GM18858 (cell line): ENCODE results near the gene RAD51B.

ENCODE experiments used
- ATAC-seq: cut with Tn5 transposase; IDR thresholded peaks from one replicate; pipeline ENCODE4 v1.9.1; 2021; ENCODE audit not compliant: unreplicated experiment

RAD51B gene

DNA sequence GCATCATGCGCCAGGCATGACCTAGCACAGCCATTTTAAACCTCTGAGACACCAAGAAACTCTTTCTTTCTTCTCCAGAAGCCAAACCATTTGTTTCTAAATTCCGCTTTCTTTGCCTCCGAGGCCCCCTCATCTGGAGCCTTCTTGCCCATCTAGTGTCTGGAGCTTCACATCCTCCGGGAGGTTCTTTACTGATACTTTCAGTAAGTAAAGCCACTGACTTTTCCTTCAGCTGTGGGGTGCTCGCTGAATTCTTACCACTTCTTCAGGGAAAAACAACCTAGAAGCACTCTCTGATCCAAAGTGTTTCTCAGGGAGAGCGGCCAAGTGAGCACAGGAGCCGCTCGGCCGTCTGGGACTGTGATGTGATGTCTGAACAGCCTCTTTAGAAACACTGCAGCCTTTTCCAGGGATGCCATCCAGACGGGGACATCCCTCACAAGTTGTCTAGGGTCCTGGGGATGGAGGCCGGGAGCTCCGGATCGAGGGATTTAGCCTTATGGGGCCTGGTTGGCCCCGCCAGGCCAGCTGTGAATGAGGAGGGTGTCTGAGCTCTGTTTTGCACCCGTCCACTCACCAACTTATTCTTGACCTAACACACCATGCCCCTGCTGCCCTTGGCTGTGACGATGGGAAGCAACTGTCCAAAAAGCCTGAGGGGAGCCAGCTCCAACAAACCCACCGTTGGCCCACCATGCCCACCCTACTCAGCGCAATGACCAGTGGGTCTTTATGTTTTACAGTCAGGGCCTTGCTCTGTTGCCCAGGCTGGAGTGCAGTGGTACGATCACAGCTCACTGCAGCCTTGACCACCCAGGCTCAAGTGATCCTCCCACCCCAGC, 812.7 kb downstream of the RAD51B start:
- no peak for ATAC-seq

DNA sequence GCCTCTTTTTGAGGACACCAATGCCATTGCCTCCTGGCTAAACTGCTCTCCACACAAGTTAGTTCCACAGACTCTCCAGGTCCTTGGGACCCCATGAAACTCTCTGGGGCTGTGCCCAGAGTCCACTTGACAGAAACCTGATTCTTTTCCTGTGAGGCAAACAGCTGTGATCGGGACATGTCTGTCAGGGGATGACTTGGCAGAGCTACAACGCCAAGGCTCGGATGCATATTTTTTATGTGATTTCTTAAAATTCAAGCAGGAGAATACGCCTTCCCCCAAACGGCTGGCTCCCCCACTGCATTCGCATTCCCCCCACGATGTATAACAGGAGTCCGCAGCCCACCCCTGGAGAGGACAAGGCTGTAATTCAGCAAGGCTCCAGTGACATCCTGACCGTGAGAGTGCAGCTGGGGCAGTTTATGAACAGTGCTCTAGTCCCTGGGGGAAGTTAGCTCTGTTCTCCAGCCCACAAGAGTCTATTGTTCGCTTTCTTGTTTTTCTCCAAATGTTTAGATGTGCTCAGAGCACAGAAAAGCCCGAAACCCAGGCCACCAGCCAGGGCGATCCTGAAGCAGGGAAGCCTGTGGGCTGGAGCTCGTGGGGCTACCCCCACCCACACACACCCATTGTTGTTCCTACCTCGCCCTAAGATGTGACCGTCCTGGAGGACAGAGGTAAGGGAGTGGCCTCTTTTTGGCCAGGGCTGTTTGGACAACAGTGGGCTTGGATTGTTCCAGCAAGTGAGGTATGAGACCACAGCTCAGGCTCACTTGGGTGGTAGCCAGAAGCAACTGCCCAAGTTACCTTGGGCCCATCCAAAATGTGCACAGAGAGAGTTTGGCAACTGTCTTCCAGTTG, 813.8 kb downstream of the RAD51B start:
- ATAC-seq: no peak

DNA sequence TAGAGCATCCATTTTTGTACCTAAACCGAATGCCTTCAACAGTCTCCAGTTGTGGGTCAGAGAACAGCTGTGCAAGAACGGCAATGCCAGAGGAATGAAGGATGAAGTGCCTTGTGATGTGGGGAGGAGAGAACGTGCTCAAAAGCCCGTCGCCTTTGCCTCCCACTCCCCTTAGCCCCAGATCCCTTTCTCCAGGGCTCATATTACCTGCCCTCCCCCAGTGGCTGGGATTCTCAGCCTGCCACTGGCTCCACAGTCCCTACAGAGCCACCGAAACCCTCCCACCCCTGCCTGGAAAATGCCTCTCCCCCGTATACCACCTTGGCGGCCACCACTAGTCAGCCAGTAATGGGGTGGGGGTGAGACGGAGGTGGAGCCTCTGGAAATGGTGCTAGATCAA, 814.8 kb downstream of the RAD51B start:
- ATAC-seq: no peak

DNA sequence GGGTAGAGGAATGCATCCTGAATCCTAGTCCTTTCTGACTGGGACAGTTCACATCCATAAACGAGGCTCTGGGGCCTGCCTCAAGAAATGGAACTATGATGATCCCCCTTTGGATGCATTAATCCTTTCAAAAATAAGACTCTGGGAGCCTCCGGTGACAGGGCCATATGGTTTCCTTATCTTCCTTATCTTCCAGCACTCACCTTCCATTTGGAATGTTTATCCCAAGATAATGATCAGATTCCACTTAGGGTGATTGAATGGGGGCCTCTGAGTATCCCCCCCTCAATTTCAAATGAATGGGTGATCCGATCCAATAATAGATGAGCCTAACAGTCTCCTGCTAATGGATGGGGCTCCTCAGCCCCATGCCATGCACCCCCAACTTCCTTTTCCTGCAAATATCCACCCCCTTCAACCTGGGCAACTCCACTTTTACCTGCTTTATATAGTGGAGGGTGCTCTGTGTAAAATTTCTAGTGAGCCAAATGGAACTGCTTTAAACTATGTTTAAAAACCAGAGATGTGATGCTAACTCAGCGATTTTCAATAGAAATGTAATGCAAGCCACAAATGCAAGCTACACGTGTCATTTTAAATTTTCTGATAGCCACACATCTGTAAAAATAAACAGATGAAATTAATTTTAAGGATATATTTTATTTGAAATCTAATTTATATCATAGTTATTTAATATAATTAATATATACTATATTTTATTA, 815.5 kb downstream of the RAD51B start:
- no peak for ATAC-seq

DNA sequence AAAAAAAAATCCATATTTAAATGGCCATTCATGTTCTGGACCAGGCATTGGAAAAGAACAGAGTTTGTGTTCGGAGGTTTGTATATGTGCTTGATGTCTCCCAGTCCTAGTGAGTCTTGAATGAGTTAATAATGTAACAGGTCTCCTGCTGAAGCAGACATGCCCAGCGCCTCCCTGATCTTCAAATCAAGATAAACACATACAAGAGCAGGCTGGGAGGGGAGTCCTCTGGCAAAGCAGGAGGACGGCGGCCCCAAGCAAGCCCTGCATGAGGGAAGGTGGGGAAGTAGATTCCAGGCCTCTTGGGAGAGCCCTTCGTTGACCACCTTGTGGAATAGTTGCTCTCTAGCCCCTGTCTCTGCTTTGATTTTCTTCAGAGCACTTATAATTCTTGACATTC, 817.0 kb downstream of the RAD51B start:
- no peak for ATAC-seq

DNA sequence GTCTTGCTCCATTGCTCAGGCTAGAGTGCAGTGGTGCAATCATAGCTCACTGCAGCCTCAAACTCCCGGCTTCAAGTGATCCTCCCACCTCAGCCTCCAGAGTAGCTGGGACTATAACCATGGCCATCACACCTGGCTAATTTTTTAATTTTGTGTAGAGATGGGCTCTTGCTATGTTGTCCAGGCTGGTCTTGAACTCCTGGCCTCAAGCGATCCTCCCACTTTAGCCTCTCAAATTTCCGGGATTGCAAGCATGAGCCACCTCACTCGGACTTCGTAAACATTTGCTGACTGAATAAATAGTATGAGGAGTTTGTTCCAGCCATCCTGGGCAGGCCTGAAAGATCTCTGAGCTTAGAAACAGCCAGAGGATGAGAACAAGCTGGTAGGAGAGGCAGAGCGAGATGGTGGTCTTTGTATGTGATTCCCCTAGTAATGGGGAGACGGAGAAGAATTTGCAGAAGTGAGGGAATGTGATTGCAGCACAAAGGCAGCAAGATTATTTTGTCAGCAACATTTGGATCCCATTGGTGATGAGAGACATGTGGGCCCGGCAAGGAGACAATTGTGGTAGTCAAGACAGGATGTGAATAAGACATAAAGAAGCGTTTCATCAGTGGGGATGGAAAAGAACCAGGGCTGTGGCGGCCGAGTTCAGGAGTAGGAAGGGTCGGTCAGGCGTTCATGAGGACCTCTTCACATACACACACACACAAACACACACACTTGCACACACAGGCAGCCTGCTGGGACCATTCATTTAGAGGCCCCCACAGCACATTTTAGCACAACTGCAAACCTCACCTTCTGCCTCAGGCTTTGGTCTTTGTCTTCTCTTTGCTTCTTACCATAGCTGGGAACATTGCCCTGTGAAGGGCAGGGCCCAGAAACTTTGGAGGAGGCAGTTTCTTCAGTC, 817.8 kb downstream of the RAD51B start:
- no peak for ATAC-seq

DNA sequence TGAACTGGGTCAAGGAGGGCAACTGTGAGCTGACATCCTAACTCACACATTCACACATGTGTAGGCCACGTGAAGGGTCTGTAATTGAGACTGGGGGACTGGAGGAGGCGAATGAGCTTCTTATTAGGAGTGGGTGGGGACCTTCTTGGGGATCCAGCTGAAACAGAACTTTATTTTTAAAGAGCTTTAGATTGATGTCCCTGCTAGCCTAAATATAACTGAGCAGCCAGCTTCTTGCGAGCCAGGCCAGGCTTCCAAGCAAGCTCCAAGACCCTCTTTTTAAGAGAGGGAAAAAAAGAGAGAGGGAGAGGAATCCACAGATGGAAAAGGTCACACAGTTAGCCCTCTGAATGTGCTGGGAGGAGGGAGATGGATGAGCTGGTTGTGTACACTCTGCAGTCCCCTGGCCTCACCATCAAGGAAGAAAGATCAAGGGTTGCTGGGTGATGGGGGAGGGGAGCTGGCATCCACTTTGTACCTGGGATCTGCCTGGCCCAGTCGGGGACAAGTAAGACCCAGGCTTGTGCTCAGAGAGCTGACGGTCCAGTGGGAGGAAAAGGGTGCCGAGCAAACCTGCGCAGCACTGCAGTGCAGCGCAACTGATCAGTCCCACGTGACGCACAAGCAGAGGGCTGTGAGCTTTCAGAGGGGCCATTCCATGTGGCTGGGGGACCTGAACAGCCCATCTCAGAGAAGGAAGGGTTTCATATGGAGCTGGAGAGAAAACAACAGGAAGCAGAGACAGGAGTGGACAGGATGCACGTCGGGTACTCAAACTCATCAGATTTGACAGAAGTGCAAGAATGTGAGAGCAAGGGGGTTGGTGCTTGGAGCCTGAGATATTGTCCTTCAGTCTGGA, 818.8 kb downstream of the RAD51B start:
- no peak for ATAC-seq

DNA sequence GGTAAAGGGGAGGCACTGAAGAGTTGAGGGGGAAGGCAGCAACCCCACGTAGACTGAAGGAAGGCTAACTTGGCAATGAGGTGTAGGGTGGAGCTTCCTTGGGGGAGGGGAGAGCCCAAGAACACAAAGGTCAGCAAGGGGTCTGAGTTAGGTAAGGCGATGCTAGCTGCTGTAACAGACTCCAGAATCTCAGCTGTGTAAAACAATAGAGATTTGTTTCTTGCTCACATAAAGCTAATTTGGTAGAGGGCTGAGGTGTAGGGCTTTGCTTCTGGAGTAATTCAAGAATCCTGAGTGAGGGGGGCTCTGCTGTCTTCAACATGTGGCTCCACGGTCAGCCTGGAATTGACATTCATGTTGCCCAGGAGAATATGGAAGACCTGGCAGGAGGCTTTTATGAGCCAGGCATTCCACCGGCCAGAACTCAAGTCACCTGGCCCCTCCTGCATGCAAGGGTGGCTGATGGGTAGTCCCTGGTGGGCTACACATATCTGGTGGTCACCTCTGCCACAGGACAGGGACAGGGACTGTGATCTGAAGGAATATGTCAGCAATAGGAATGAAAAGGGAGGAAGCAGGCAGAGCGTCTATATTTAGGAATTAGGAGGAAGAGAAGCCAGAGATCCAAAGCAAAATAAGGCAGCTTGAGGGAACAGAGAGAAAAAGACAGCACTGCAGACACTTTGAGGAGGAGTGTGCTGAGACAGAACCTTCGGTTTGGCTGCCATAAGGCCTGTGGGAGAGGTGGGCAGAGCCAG, 819.6 kb downstream of the RAD51B start:
- ATAC-seq: no peak

DNA sequence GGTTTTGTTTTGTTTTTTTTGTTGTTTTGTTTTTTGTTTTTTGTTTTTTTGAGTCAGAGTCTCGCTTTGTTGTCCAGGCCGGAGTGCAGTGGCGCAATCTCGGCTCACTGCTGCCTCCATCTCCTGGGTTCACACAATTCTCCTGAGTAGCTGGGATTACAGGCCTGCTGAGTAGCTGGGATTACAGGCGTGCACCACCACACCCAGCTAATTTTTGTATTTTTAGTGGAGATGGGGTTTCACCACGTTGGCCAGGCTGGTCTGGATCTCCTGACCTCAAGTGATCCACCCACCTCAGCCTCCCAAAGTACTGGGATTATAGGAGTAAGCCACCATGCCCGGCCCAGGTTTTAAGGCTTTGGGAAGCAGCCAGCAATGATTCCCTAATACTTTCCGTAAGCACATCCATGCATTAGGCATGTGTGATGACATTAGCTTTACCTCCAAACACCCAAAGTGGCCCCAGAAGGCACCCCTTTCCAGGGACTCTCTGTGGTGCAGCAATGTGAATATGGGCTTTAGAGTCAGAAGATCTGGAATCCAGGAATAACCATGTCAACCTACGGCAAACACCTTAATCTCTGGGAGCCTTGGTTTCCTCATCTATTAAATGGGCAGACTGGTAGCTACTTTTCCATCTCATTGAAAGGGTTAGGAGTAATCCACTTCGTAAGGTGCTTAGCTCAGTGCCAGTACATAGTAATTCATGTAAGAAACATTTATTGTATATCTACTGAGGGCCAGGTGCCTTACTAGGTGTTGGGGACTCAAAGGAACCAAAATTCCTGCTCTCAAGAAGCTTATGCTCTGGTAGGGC, 820.4 kb downstream of the RAD51B start:
- ATAC-seq: no peak

DNA sequence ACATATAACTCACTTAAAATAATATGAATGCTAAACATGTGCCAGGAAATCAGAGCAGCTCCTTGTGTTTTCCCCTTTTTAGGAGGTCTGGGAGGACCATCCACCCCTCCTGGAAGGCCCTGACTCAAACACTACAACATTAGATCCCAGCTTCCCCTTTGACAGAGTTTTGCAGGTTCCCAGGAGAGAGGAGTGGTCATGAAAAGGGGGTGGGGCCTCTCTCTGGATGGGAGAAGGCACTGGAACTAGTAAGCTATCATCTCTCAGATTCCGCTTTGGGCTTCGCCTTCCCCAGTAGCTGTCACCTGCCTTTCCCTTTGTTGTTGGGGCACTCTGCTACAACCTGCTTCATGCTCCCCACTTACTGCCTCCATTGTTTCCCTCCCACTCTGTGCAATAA, 824.1 kb downstream of the RAD51B start:
- ATAC-seq: no peak

DNA sequence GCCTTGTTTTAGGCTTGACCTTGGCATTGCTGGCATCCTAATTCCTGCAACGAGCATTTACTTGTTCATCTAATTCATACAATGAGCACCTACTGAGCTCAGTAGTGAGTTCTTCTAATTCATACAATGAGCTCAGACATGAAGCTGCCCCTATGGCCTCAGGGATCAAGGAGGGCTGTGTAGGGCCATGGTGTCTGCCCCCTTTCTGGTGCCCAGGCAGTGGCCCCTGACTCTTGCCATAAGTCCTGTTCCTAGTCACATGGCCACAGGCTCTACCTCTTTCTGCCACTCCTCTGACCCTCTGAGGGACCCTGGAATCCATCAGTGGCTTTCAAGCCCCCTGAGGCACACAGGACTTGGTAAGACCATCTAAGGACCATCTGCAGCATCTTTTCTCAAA, 824.5 kb downstream of the RAD51B start:
- no peak for ATAC-seq

DNA sequence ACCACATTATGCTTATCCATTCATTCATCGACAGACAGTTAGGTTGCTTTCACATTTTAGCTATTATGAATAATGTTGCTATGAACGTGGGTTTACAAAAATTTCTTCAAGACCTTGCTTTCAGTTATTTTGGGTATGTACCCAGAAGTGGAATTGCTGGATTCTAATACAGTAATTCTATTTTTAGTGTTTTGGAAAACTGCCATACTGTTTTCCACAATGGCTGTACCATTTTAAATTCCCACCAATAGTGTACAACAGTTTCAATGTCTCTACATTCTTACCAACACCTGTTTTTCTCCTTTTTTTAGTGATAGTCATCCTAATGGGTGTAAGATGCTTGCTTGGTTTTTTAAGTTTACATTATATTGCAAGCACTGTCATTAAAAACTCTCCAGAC, 825.8 kb downstream of the RAD51B start:
- no peak for ATAC-seq

DNA sequence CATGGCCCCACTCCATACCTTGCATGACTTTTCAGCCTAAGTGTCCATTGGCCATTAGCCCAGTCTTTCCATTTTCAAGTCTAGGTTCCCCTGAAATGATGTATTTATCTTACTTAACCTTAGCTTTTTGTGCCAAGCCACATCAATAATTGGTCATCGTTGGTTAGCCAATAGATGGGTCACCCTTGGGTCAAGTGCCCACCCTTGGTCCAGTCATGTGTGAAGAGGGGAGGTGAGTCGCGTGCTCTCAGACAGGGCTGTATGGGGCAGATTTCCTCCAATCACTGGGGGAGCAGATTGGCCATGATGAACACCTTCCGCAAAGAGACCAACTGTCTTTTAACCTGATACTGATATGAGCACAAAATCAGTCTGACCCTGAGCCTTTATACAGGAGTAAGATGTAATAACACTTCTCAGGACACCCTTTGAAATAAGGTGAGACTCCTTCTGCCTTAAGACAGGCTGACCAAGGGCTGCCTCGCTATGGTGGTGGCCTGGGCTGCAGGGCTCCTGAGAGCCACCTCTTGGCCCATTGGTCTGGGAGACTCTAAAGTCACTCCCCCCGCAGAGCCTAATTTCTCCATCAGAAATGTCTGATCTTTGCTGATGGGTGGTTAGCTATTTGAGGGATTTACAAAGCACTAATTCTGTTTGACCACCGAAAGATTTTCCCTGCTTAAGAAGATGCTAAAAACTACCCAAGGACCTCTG, 830.1 kb downstream of the RAD51B start:
- no peak for ATAC-seq

DNA sequence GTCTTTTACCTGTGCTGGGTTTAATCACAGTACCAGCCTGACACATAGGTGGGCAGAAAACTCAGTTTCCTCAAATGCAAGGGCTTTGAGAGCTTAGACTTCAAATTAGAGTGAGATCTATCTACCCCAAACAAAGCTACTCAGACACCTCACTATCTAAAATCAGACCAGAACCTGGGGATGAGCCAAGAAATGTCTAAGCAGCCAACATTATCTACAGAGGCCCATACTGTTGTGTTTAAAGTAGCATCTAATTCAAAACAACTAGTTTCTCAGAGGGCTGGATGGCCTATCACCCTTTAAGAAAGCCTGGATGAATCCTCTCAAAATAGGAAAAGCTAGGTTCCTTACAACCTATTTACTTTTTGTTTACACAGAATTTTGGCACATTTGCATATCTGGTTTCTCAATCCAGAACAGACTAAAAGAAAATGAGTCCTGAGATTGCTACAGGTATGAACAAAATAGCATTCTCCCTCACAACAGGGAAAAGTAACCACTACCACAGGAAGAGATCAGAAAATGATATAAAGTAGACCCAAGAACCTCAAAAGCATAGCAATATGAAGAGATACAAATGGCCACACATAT, 830.9 kb downstream of the RAD51B start:
- ATAC-seq: no peak

DNA sequence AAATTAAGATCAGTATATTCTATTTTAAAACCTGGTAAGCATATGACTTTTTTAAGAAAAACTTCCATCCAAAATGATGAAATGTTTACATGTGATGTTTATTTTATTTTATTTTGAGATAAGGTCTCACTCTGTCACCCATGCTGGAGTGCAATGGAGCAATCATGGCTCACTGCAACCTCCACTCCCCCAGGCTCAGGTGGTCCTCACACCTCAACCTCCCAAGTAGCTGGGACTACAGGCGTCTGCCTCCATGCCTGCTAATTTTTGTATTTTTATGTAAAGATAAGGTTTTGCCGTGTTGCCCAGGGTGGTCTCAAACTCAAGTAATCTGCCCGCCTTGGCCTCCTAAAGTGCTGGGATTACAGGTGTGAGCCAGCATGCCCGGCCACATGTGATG, 831.5 kb downstream of the RAD51B start:
- ATAC-seq: no peak

DNA sequence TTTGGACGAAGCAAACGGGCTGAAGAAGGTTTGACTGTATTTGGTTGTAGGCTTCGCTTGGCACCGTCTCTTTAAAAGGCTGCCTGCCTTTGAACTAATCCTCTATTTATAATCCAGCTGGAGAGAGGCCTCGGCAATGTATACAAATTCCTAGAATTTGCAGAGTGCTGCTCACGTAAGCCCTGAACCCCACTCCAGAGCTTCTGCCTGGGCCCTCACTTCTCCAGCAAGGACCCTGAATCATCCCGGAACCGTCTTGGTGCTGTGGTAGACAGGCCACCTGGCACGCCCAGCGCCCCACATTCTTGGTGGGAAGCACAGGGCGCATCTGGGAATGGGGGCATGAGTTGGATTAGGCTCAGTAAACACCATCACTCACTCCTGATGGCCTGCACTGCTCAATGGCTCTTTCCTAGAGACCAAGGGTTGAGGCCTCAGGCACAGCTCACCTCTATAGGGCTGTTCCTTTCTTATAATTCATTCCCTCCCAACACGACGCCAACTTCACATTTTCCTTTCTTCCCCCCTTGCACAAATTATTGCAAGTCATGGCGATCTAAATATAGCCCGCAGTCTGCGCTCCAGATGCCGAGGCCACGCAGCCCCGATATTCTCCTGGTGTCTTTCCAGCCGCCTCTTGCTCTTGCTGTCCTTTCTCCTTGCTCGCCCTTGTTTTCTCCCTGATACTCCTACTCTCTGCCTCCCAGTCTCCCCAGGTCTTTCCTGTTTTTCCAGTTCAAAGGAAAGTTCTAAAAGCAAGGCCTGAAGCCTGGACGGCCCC, 832.3 kb downstream of the RAD51B start:
- no peak for ATAC-seq

DNA sequence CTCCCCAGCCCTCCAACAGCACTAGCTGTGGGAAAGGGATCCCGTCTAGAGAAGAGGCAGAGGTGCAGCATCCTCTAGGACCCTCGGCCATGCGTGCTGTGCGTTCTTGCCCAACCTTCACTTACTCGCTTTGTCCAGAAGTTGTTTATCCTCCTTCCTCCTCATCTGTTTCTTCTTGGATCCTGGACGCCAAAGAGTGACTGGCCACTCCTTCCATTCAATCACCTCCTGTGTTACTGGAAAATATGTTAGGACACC, 832.8 kb downstream of the RAD51B start:
- ATAC-seq: no peak
